Left lung (tissue), 10 donors: ENCODE data around the gene ERC2. TPM values are rescaled to one million over a fixed set of nuclear protein-coding genes. Genes with fewer than 3 reads are reported as not detected.

Experiments
- ATAC-seq: fragments of 200-7000 bp; cut with Tn5 transposase; one replicate; pipeline ENCODE4 v1.9.1; 2020; ENCODE audit warnings: moderate library complexity
- DNase-seq, 4 donors: peaks; one replicate each; pipeline ENCODE4 v3.0.0-alpha.2; 2013 to 2020
- H3K27ac ChIP-seq, 2 donors: fragments of 200-600 bp; sonication (generic) in 1 of 2; one replicate each; pipeline versions ENCODE4 v1.5.0 to v1.8.0; 2020 to 2021
- H3K27me3 ChIP-seq, 2 donors: fragments of 200-600 bp; sonication (generic) in 1 of 2; one replicate each; pipeline versions ENCODE4 v1.5.0 to v1.8.0; 2020 to 2021
- H3K36me3 ChIP-seq, 2 donors: fragments of 200-600 bp; sonication (generic) in 1 of 2; one replicate each; pipeline versions ENCODE4 v1.5.0 to v1.8.0; 2020 to 2021
- H3K4me1 ChIP-seq, 2 donors: fragments of 200-600 bp; one replicate each; pipeline ENCODE4 v1.8.0; 2021
- H3K4me3 ChIP-seq, 2 donors: fragments of 200-600 bp; sonication (generic) in 1 of 2; one replicate each; pipeline versions ENCODE4 v1.5.0 to v1.8.0; 2020 to 2021; ENCODE audit warnings: mild to moderate bottlenecking in 1 of 2
- H3K9me3 ChIP-seq, 2 donors: fragments of 200-600 bp; sonication (generic) in 1 of 2; one replicate each; pipeline versions ENCODE4 v1.5.0 to v1.8.0; 2020 to 2021
- CTCF ChIP-seq, 2 donors: fragments of 200-600 bp; sonication (generic) in 1 of 2; IDR thresholded peaks; one replicate each; pipeline versions ENCODE4 v1.5.0 to v1.8.0; 2021; ENCODE audit warnings: antibody characterized with exemption in 2 of 2
- intact Hi-C, 2 donors: fragments of 100-400 bp; cut with DNase I; formaldehyde crosslinking; loops; one replicate each; pipeline versions ENCODE4 v1.11.2 to v1.14.2; 2022
- polyA plus RNA-seq, 6 donors: library from polyadenylated mRNA; unstranded; fragments of 120-200 nt; gene quantifications; one replicate each; pipeline ENCODE4 v1.2.1, GENCODE V29; 2013; ENCODE audit not compliant: insufficient read length in 6 of 6
- total RNA-seq, 2 donors: library from RNA; stranded (reverse); fragmentation: NEBNext Ultra II Directional; extraction: Animal tissue kit (Norgen Biotek cat#: 25700); gene quantifications; one replicate each; pipeline ENCODE4 v1.2.1, GENCODE V29; 2021
- donor health status: DM: no; HTN: yes; CAD: no.
- donor health status: DM: no; HTN: no; CAD: no.

Gene ERC2
- total and polyA plus RNA-seq, 8 donors: 1.6 to 3.3 (median 2.1) TPM

GRCh38 chr3:55804170-55805095 lies 663.8 kb downstream of the ERC2 start:
- H3K27me3 ChIP-seq: no peaks in the 10 kb centered on the region
- H3K9me3 ChIP-seq: no peaks in the 10 kb centered on the region
- H3K27ac ChIP-seq: no peak overlapping the region
- no peaks in the 10 kb centered on the region for H3K4me1 ChIP-seq
- no peak overlapping the region for H3K4me3 ChIP-seq
- H3K36me3 ChIP-seq: no peaks in the 10 kb centered on the region
- intact Hi-C loops: no loop called here
- no peak for DNase-seq
- ATAC-seq: no peak
- TF ChIP-seq CTCF (IDR thresholded peaks at IDR 0.05): no peak

- intact Hi-C loops: no loop called here
- H3K27ac ChIP-seq: no peak overlapping the region
- no peaks in the 10 kb centered on the region for H3K27me3 ChIP-seq
- no peak for DNase-seq
- H3K4me1 ChIP-seq: no peaks in the 10 kb centered on the region
- H3K4me3 ChIP-seq: no peak overlapping the region
- H3K9me3 ChIP-seq: no peaks in the 10 kb centered on the region
- no peak for TF ChIP-seq CTCF (IDR thresholded peaks at IDR 0.05)
- no peak for ATAC-seq
- H3K36me3 ChIP-seq: no peaks in the 10 kb centered on the region
Observed at GRCh38 chr3:55802816-55803215, 665.5 kb downstream of the ERC2 start.

- H3K9me3 ChIP-seq: no peaks in the 10 kb centered on the region
- no peak overlapping the region for H3K4me3 ChIP-seq
- TF ChIP-seq CTCF (IDR thresholded peaks at IDR 0.05): no peak
- H3K27ac ChIP-seq: no peak overlapping the region
- no peak for DNase-seq
- H3K36me3 ChIP-seq: no peaks in the 10 kb centered on the region
- intact Hi-C loops: no loop called here
- no peaks in the 10 kb centered on the region for H3K4me1 ChIP-seq
- no peak for ATAC-seq
- no peaks in the 10 kb centered on the region for H3K27me3 ChIP-seq
Observed at GRCh38 chr3:55801676-55802075, 666.6 kb downstream of the ERC2 start.

GRCh38 chr3:55801068-55801467 lies 667.2 kb downstream of the ERC2 start:
- intact Hi-C loops: no loop called here
- Histone ChIP-seq H3K27ac (no peak overlapping the region), H3K4me3 (no peak overlapping the region), H3K4me1 (no peaks in the 10 kb centered on the region), H3K27me3 (no peaks in the 10 kb centered on the region), H3K36me3 (no peaks in the 10 kb centered on the region), H3K9me3 (no peaks in the 10 kb centered on the region)
- ATAC-seq (no peak), DNase-seq (no peak)
- no peak for TF ChIP-seq CTCF (IDR thresholded peaks at IDR 0.05)

GRCh38 chr3:55797775-55798174 lies 670.5 kb downstream of the ERC2 start:
- ATAC-seq: no peak
- intact Hi-C loops: no loop called here

More at GRCh38 chr3:55797775-55798174, 670.5 kb downstream of the ERC2 start:
- Histone ChIP-seq H3K36me3 (no peaks in the 10 kb centered on the region), H3K4me1 (no peaks in the 10 kb centered on the region), H3K27ac (no peak overlapping the region), H3K27me3 (no peaks in the 10 kb centered on the region), H3K9me3 (no peaks in the 10 kb centered on the region), H3K4me3 (no peak overlapping the region)
- TF ChIP-seq CTCF (IDR thresholded peaks at IDR 0.05): no peak
- DNase-seq: no peak
